HCT116 (cell line): ENCODE data around the gene TCF7L2. TPM values are rescaled to one million over a fixed set of nuclear protein-coding genes. Genes with fewer than 3 reads are reported as not detected.

Experiments used
- ATAC-seq: fragments of 200-7000 bp; cut with Tn5 transposase; 2 replicates; pipeline ENCODE4 v1.9.1; 2020; ENCODE audit warnings: mild to moderate bottlenecking, moderate library complexity
- BruUV-seq: library from RNA; stranded (reverse); fragments of 400-500 nt; replicated peaks from 2 replicates; lab custom pipeline; 2021; lab: Mats Ljungman, UMichigan
- CTCF ChIA-PET: fragments of 300-600 bp; sonication (Branson Sonifier 250); formaldehyde crosslinking; loops from one replicate; lab custom pipeline; 2021; ENCODE audit warnings: antibody characterized with exemption; lab: Charles Lee
- POLR2A ChIA-PET: fragments of 300-600, 350-600 bp; sonication (Branson Sonifier 250); formaldehyde crosslinking; loops from one replicate; lab custom pipeline; 2021; ENCODE audit warnings: antibody characterized with exemption; lab: Charles Lee
- RAD21 ChIA-PET, 2 experiments: fragments of 300-600 bp; sonication (Branson Sonifier 250); formaldehyde crosslinking; loops; one replicate each; lab custom pipeline; 2023; ENCODE audit warnings: low total read pairs in 2 of 2; ENCODE audit not compliant: uncharacterized antibody in 2 of 2, unreplicated experiment in 2 of 2, low non-redundant PET in 1 of 2; lab: Charles Lee
- DNase-seq: peaks from one replicate; pipeline ENCODE4 v3.0.0-alpha.2; 2010; ENCODE audit warnings: low read depth, low spot score
- H2AFZ ChIP-seq: fragments of 200-600 bp; shearing (Covaris generic), sonication (generic); 2 replicates; pipeline ENCODE4 v1.6.1; 2017; ENCODE audit warnings: low read depth, mixed run types, mixed read lengths, antibody characterized with exemption, low read length; ENCODE audit not compliant: poor library complexity, severe bottlenecking
- H3K27ac ChIP-seq: 2 replicates; pipeline ENCODE4 v1.5.1; 2012; ENCODE audit warnings: low read depth, low read length
- H3K27me3 ChIP-seq: fragments of 200-600 bp; sonication (generic); 2 replicates; pipeline ENCODE4 v1.6.1; 2016; ENCODE audit warnings: mixed run types, low read length, mixed read lengths; ENCODE audit not compliant: insufficient read depth
- H3K36me3 ChIP-seq, 2 experiments: fragments of 200-500 bp in 1 of 2; fragments of 200-600 bp in 1 of 2; sonication (Bioruptor generic) in 1 of 2; sonication (generic) in 1 of 2; 2 replicates each; pipeline versions ENCODE4 v1.5.1 to v1.6.1; 2014 to 2016; ENCODE audit warnings: low read length in 2 of 2, inconsistent platforms in 1 of 2, mixed read lengths in 1 of 2, mixed run types in 1 of 2; ENCODE audit not compliant: insufficient read depth in 2 of 2, control insufficient read depth in 1 of 2
- H3K4me1 ChIP-seq, 2 experiments: fragments of 200-600 bp in 1 of 2; sonication (generic) in 1 of 2; 2 replicates each; pipeline versions ENCODE4 v1.5.1 to v1.6.1; 2012 to 2017; ENCODE audit warnings: low read length in 2 of 2, inconsistent platforms in 1 of 2, mild to moderate bottlenecking in 1 of 2, mixed read lengths in 1 of 2, mixed run types in 1 of 2, moderate library complexity in 1 of 2; ENCODE audit not compliant: insufficient read depth in 2 of 2, control insufficient read depth in 1 of 2
- H3K4me2 ChIP-seq: fragments of 200-600 bp; sonication (generic); 2 replicates; pipeline ENCODE4 v1.6.1; 2017; ENCODE audit warnings: mixed run types, low read length, mixed read lengths
- H3K4me3 ChIP-seq, 2 experiments: fragments of 200-600 bp in 1 of 2; sonication (generic) in 1 of 2; replicated peaks in 1 of 2; 2 replicates each; pipeline ENCODE4 v1.5.1; 2011 to 2016; ENCODE audit warnings: low read length in 2 of 2, control low read depth in 1 of 2, low read depth in 1 of 2, mild to moderate bottlenecking in 1 of 2, mixed read lengths in 1 of 2, mixed run types in 1 of 2
- H3K79me2 ChIP-seq: fragments of 200-600 bp; sonication (generic); 2 replicates; pipeline ENCODE4 v1.6.1; 2017; ENCODE audit warnings: mild to moderate bottlenecking, mixed run types, low read length, moderate library complexity, mixed read lengths; ENCODE audit not compliant: insufficient read depth
- H3K9ac ChIP-seq: fragments of 200-600 bp; sonication (generic); 2 replicates; pipeline ENCODE4 v1.6.1; 2016; ENCODE audit warnings: low read length, mixed read lengths
- H3K9me2 ChIP-seq: fragments of 200-600 bp; sonication (generic), shearing (Covaris generic); 2 replicates; pipeline ENCODE4 v1.6.1; 2017; ENCODE audit warnings: mixed run types, mild to moderate bottlenecking, moderate library complexity; ENCODE audit not compliant: insufficient read depth
- H3K9me3 ChIP-seq, 2 experiments: fragments of 200-500 bp in 1 of 2; fragments of 200-600 bp in 1 of 2; sonication (Bioruptor generic) in 1 of 2; sonication (generic) in 1 of 2; 2 replicates each; pipeline ENCODE4 v1.6.1; 2014 to 2017; ENCODE audit warnings: low read length in 2 of 2, mixed read lengths in 2 of 2, inconsistent platforms in 1 of 2, low read depth in 1 of 2, mild to moderate bottlenecking in 1 of 2, mixed run types in 1 of 2, moderate library complexity in 1 of 2; ENCODE audit not compliant: control insufficient read depth in 1 of 2, insufficient read depth in 1 of 2
- H4K20me1 ChIP-seq: fragments of 200-600 bp; sonication (generic), shearing (Covaris generic); 2 replicates; pipeline ENCODE4 v1.6.1; 2017; ENCODE audit warnings: mixed run types, mild to moderate bottlenecking, moderate library complexity; ENCODE audit not compliant: insufficient read depth
- CTCF ChIP-seq, 3 experiments: fragments of 200-600 bp in 1 of 3; sonication (generic) in 1 of 3; IDR thresholded peaks in 2 of 3; conservative IDR thresholded peaks in 1 of 3; 2 replicates each; pipeline ENCODE4 v1.5.1; 2012 to 2017; ENCODE audit warnings: low read depth in 2 of 3, low read length in 2 of 3, antibody characterized with exemption in 1 of 3, borderline replicate concordance in 1 of 3, control low read depth in 1 of 3, mild to moderate bottlenecking in 1 of 3, mixed read lengths in 1 of 3, mixed run types in 1 of 3, moderate library complexity in 1 of 3; ENCODE audit not compliant: insufficient read depth in 1 of 3
- EGR1 ChIP-seq: IDR thresholded peaks from 2 replicates; pipeline ENCODE4 v1.6.1; 2012; ENCODE audit warnings: low read depth
- EZH2 ChIP-seq: fragments of 200-600 bp; sonication (generic); IDR thresholded peaks from 2 replicates; pipeline ENCODE4 v1.6.1; 2017; ENCODE audit warnings: antibody characterized with exemption, mixed run types
- EZH2phosphoT487 ChIP-seq: fragments of 200-600 bp; IDR thresholded peaks from 2 replicates; pipeline ENCODE4 v1.6.1; 2018; ENCODE audit warnings: antibody characterized with exemption, borderline replicate concordance
- JUND ChIP-seq: IDR thresholded peaks from 2 replicates; pipeline ENCODE4 v1.6.1; 2012
- SIN3A ChIP-seq: IDR thresholded peaks from 2 replicates; pipeline ENCODE4 v1.6.1; 2012; ENCODE audit warnings: low read depth
- SP1 ChIP-seq: IDR thresholded peaks from 2 replicates; pipeline ENCODE4 v1.6.1; 2012; ENCODE audit warnings: low read depth
- SRF ChIP-seq: IDR thresholded peaks from 2 replicates; pipeline ENCODE4 v1.6.1; 2012; ENCODE audit warnings: low read depth
- TCF7L2 ChIP-seq: IDR thresholded peaks from 2 replicates; pipeline ENCODE4 v1.7.0; 2011; ENCODE audit warnings: borderline replicate concordance, inconsistent platforms; ENCODE audit not compliant: insufficient read depth, insufficient read length; ENCODE audit errors: extremely low read depth
- ZFX ChIP-seq: fragments of 450-650 bp; IDR thresholded peaks from 2 replicates; pipeline ENCODE4 v1.6.1; 2017
- ZNF274 ChIP-seq: fragments of 200-500 bp; sonication (Bioruptor generic); IDR thresholded peaks from 2 replicates; pipeline ENCODE4 v1.6.1; 2014; ENCODE audit warnings: mild to moderate bottlenecking, low read depth, low read length, inconsistent platforms
- intact Hi-C: fragments of 100-400 bp; cut with micrococcal nuclease; formaldehyde crosslinking; loops from 2 replicates; pipeline ENCODE4 v1.10.0; 2022
- total RNA-seq: library from RNA; stranded (reverse); gene quantifications from one replicate; pipeline ENCODE4 v1.2.1, GENCODE V29; 2021; ENCODE audit not compliant: unreplicated experiment
- TF ChIP-seq, protein P1 (sequence below): IDR thresholded peaks from 2 replicates; pipeline ENCODE4 v1.6.1; 2011; ENCODE audit warnings: mild to moderate bottlenecking, low read length, moderate library complexity; ENCODE audit not compliant: insufficient replicate concordance; ENCODE audit errors: extremely low read depth
- TF ChIP-seq, protein P2 (sequence below): IDR thresholded peaks from 2 replicates; pipeline ENCODE4 v1.6.1; 2012; ENCODE audit warnings: low read depth

TCF7L2 gene
- total RNA-seq, 1 experiment from 2014 or later, result 164 TPM

- TF ChIP-seq, protein P1, sequence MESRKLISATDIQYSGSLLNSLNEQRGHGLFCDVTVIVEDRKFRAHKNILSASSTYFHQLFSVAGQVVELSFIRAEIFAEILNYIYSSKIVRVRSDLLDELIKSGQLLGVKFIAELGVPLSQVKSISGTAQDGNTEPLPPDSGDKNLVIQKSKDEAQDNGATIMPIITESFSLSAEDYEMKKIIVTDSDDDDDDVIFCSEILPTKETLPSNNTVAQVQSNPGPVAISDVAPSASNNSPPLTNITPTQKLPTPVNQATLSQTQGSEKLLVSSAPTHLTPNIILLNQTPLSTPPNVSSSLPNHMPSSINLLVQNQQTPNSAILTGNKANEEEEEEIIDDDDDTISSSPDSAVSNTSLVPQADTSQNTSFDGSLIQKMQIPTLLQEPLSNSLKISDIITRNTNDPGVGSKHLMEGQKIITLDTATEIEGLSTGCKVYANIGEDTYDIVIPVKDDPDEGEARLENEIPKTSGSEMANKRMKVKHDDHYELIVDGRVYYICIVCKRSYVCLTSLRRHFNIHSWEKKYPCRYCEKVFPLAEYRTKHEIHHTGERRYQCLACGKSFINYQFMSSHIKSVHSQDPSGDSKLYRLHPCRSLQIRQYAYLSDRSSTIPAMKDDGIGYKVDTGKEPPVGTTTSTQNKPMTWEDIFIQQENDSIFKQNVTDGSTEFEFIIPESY, result no peak
- TF ChIP-seq ZNF274 (no peak), JUND (no peak)
These were observed 108.7 kb downstream of the TCF7L2 start (continued) for GRCh38 chr10:113058523-113059370.

GRCh38 chr10:113059371-113059780 lies 109.3 kb downstream of the TCF7L2 start:
- Histone ChIP-seq H3K36me3 (peaks cover 5 to 38% of the 10 kb centered on the region in 2 experiments; a peak in 1 of 4 replicates), H3K27ac (no peak overlapping the region), H3K9me3 (no peaks in the 10 kb centered on the region), H2AFZ (no peak overlapping the region), H3K9ac (no peak overlapping the region), H4K20me1 (peaks cover 29% of the 10 kb centered on the region), H3K27me3 (no peaks in the 10 kb centered on the region), H3K9me2 (no peaks in the 10 kb centered on the region), H3K4me3 (no peak overlapping the region), H3K4me2 (no peak overlapping the region), H3K79me2 (peaks cover 100% of the 10 kb centered on the region), H3K4me1 (peaks cover 66 to 80% of the 10 kb centered on the region in 2 experiments)
- DNase-seq (no peak), ATAC-seq (no peak)
- intact Hi-C loops, result no loop called here
- ChIA-PET CTCF (no interaction called here), RAD21 (no interaction called here), POLR2A (interaction anchor here (1.7 kb wide), 1 partner anchor 14 kb away, joined by 4 read pairs; no protein-coding TSS in a partner anchor)
- no TSS peak for BruUV-seq
- TF ChIP-seq ZFX (no peak), EZH2 (no peak), SRF (no peak), CTCF (IDR thresholded peaks at IDR 0.05 in 2 of 3, conservative IDR thresholded peaks at IDR 0.05 in 1 of 3; ENCODE audit: borderline replicate concordance in 1 of 3, insufficient read depth in 1 of 3, low read depth in 2 of 3, low read length in 2 of 3) (no peak), EGR1 (0 out of 2 replicates have a peak, but pooled peaks have one; percentile 28), SIN3A (no peak), TCF7L2 (no peak), EZH2phosphoT487 (no peak), SP1 (no peak)
- TF ChIP-seq, protein P2, sequence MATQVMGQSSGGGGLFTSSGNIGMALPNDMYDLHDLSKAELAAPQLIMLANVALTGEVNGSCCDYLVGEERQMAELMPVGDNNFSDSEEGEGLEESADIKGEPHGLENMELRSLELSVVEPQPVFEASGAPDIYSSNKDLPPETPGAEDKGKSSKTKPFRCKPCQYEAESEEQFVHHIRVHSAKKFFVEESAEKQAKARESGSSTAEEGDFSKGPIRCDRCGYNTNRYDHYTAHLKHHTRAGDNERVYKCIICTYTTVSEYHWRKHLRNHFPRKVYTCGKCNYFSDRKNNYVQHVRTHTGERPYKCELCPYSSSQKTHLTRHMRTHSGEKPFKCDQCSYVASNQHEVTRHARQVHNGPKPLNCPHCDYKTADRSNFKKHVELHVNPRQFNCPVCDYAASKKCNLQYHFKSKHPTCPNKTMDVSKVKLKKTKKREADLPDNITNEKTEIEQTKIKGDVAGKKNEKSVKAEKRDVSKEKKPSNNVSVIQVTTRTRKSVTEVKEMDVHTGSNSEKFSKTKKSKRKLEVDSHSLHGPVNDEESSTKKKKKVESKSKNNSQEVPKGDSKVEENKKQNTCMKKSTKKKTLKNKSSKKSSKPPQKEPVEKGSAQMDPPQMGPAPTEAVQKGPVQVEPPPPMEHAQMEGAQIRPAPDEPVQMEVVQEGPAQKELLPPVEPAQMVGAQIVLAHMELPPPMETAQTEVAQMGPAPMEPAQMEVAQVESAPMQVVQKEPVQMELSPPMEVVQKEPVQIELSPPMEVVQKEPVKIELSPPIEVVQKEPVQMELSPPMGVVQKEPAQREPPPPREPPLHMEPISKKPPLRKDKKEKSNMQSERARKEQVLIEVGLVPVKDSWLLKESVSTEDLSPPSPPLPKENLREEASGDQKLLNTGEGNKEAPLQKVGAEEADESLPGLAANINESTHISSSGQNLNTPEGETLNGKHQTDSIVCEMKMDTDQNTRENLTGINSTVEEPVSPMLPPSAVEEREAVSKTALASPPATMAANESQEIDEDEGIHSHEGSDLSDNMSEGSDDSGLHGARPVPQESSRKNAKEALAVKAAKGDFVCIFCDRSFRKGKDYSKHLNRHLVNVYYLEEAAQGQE, result no peak
- TF ChIP-seq, protein P1, result no peak
